PC-9 (cell line): ENCODE data around the gene AMN1. TPM values are rescaled to one million over a fixed set of nuclear protein-coding genes. Genes with fewer than 3 reads are reported as not detected.

ENCODE experiments used
- BruUV-seq: library from RNA; stranded (reverse); fragments of 400-500 nt; replicated peaks from 2 replicates; lab custom pipeline; 2021; lab: Mats Ljungman, UMichigan
- CTCF ChIA-PET: fragments of 300-600 bp; sonication (Branson Sonifier 250); formaldehyde crosslinking; loops from one replicate; lab custom pipeline; 2022; ENCODE audit warnings: antibody characterized with exemption; lab: Charles Lee
- POLR2A ChIA-PET: fragments of 300-600 bp; sonication (Branson Sonifier 250); formaldehyde crosslinking; loops from one replicate; lab custom pipeline; 2022; ENCODE audit warnings: antibody characterized with exemption; ENCODE audit not compliant: unreplicated experiment; lab: Charles Lee
- DNase-seq, 2 experiments: peaks; one replicate each; pipeline versions ENCODE4 v3.0.0 to v3.0.0-alpha.2; 2015 to 2022; ENCODE audit warnings: mixed read lengths in 1 of 2
- H2AFZ ChIP-seq: fragments of 200-600 bp; sonication (generic); 2 replicates; pipeline ENCODE4 v1.8.1; 2017; ENCODE audit warnings: antibody characterized with exemption
- H3F3A ChIP-seq: fragments of 200-600 bp; sonication (generic); 2 replicates; pipeline ENCODE4 v1.8.1; 2017; ENCODE audit warnings: antibody characterized with exemption, mild to moderate bottlenecking, low read depth; ENCODE audit not compliant: insufficient read depth
- H3K27ac ChIP-seq: fragments of 200-600 bp; sonication (generic); 2 replicates; pipeline ENCODE4 v1.6.1; 2016; ENCODE audit warnings: mixed run types
- H3K27me3 ChIP-seq: fragments of 200-600 bp; sonication (generic); 2 replicates; pipeline ENCODE4 v1.6.1; 2016; ENCODE audit warnings: low read depth, mixed run types; ENCODE audit not compliant: insufficient read depth
- H3K36me3 ChIP-seq: fragments of 200-600 bp; sonication (generic); 2 replicates; pipeline ENCODE4 v1.6.1; 2016; ENCODE audit warnings: low read depth, mixed run types
- H3K4me1 ChIP-seq: fragments of 200-600 bp; sonication (generic); replicated peaks from 2 replicates; pipeline ENCODE4 v1.6.1; 2016; ENCODE audit warnings: mixed run types; ENCODE audit not compliant: insufficient read depth
- H3K4me2 ChIP-seq: fragments of 200-600 bp; sonication (generic); 2 replicates; pipeline ENCODE4 v1.6.1; 2017; ENCODE audit warnings: mixed run types
- H3K4me3 ChIP-seq: fragments of 200-600 bp; sonication (generic); 2 replicates; pipeline ENCODE4 v1.6.1; 2016; ENCODE audit warnings: mixed run types
- H3K79me2 ChIP-seq: fragments of 200-600 bp; sonication (generic); 2 replicates; pipeline ENCODE4 v1.6.1; 2017; ENCODE audit warnings: low read depth, mixed run types
- H3K9me2 ChIP-seq: fragments of 200-600 bp; sonication (generic); 2 replicates; pipeline ENCODE4 v1.8.1; 2017; ENCODE audit warnings: mild to moderate bottlenecking; ENCODE audit not compliant: insufficient read depth
- H3K9me3 ChIP-seq: fragments of 200-600 bp; sonication (generic); 2 replicates; pipeline ENCODE4 v1.8.1; 2016; ENCODE audit warnings: low read depth; ENCODE audit not compliant: insufficient read depth
- H4K20me1 ChIP-seq: fragments of 200-600 bp; sonication (generic); 2 replicates; pipeline ENCODE4 v1.8.1; 2017; ENCODE audit not compliant: insufficient read depth
- CTCF ChIP-seq: fragments of 200-600 bp; sonication (generic); conservative IDR thresholded peaks from 2 replicates; pipeline ENCODE4 v1.6.1; 2017; ENCODE audit warnings: mixed run types, antibody characterized with exemption, mild to moderate bottlenecking, moderate library complexity
- EZH2 ChIP-seq: fragments of 200-600 bp; sonication (generic); IDR thresholded peaks from 2 replicates; pipeline ENCODE4 v1.8.0; 2017; ENCODE audit warnings: antibody characterized with exemption, low read depth
- intact Hi-C: fragments of 100-400 bp; cut with micrococcal nuclease; formaldehyde crosslinking; loops from one replicate; pipeline ENCODE4 v1.10.0; 2022; ENCODE audit not compliant: unreplicated experiment
- total RNA-seq: library from RNA; stranded (reverse); gene quantifications from 2 replicates; pipeline ENCODE4 v1.2.3, GENCODE V29; 2021

AMN1 gene
- total RNA-seq, 1 experiment from 2014 or later, result 7.4 TPM

- no peak for TF ChIP-seq EZH2
- no peak for TF ChIP-seq CTCF
- intact Hi-C loops, result no loop called here
- POLR2A ChIA-PET, result interaction anchor here (0.5 to 0.7 kb wide), 7 partner anchors 14 to 579 kb away, joined by 3 to 11 read pairs (median 6); partner anchors contain the start of gene AMN1
- Histone ChIP-seq H3K36me3 (no peaks in the 10 kb centered on the region), H3K79me2 (no peaks in the 10 kb centered on the region), H3K4me1 (no peaks in the 10 kb centered on the region), H3K9me3 (no peaks in the 10 kb centered on the region), H4K20me1 (no peaks in the 10 kb centered on the region), H3K4me3 (no peak overlapping the region), H3K27ac (no peak overlapping the region), H3F3A (0 out of 2 replicates have a peak, but pooled peaks cover 6% of the 10 kb centered on the region), H3K4me2 (no peak overlapping the region), H3K9me2 (no peaks in the 10 kb centered on the region), H3K27me3 (no peaks in the 10 kb centered on the region), H2AFZ (no peak overlapping the region)
- TSS peak; percentile 93 for BruUV-seq
- CTCF ChIA-PET, result interaction anchor here (0.7 to 1.1 kb wide), 3 partner anchors 13 to 22 kb away, joined by 3 to 4 read pairs (median 3); no protein-coding TSS in a partner anchor
- DNase-seq, result peak in 1 of 2 experiments; percentile 28
Observed at GRCh38 chr12:31715283-31715825, 13.5 kb downstream of the AMN1 start.

DNA sequence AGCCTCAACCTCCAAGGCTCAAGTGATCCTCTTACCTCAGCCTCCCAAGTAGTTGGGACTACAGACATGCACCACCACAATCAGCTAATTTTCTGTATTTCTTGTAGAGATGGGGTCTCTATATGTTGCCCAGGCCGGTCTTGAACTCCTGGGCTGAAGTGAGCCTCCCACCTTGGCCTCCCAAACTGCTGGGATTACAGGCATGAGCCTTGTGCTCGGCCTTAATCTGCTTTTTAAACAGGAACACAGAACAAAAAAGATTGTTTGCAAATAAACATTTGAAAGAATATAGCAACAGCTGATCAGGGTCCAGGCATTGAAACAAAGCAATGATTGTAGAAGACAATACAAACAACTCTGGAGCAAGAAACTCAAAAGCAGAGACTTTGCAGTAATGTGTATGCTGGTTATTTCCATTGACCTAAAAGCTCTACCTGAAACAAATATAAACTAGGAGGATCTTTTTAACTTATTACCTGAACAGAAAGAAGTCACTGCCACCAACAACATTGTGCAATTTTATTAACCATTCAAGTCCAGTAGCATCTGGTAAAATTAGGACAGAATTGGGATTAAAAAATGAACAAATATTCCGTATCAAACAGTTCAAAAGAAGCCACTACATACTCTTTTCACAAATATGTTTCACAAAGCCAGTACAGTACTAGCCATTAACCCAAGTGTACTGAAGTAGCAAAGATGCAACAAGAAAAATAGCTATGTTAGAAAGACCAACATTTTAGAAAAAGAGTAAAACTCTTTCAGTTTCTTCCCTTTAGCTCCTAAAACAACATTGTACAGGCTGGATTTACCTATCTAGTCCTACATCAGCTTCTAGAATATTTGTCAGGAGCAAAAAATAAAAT is 14.2 kb downstream of the AMN1 start:
- no peaks in the 10 kb centered on the region for H3K4me1 ChIP-seq
- H3K79me2 ChIP-seq, result no peaks in the 10 kb centered on the region
- no peak overlapping the region for H3K4me3 ChIP-seq
- no peaks in the 10 kb centered on the region for H3K27me3 ChIP-seq
- intact Hi-C loops, result no loop called here
- TF ChIP-seq EZH2 (no peak), CTCF (no peak)
- 0 out of 2 replicates have a peak, but pooled peaks cover 6% of the 10 kb centered on the region for H3F3A ChIP-seq
- no peak overlapping the region for H2AFZ ChIP-seq
- H3K9me2 ChIP-seq, result no peaks in the 10 kb centered on the region
- ChIA-PET POLR2A (interaction anchor here (0.5 to 0.7 kb wide), 7 partner anchors 17 to 580 kb away, joined by 3 to 8 read pairs (median 4); partner anchors contain the start of gene ETFBKMT), CTCF (interaction anchor here (0.6 to 1.1 kb wide), 3 partner anchors 18 to 127 kb away, joined by 3 read pairs; no protein-coding TSS in a partner anchor)
- H3K36me3 ChIP-seq, result no peaks in the 10 kb centered on the region
- no peak for DNase-seq
- H3K27ac ChIP-seq, result no peak overlapping the region
- H3K4me2 ChIP-seq, result no peak overlapping the region
- no peaks in the 10 kb centered on the region for H3K9me3 ChIP-seq
- no TSS peak for BruUV-seq
- H4K20me1 ChIP-seq, result no peaks in the 10 kb centered on the region

DNA sequence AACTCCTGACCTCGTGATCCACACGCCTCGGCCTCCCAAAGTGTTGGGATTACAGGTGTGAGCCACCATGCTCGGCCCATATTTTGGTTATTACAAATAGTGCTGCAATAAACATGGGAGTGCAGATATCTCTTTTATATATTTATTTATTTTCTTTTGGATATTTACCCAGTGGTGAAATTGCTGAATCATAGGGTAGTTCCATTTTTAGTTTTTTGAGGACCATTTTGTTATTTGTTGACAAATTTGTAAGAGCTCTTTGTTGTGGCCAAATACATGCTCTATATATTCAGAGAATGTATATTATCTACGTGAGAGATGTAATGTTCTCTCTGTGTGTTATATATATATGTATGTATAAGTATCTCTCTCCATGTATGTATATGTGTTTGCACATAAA is 15.9 kb downstream of the AMN1 start:
- H3K4me3 ChIP-seq, result no peak overlapping the region
- H3K4me2 ChIP-seq, result no peak overlapping the region
- 0 out of 2 replicates have a peak, but pooled peaks cover 6% of the 10 kb centered on the region for H3F3A ChIP-seq
- no peaks in the 10 kb centered on the region for H3K27me3 ChIP-seq
- CTCF ChIA-PET, result no interaction called here
- no peaks in the 10 kb centered on the region for H3K79me2 ChIP-seq
- peaks cover 5% of the 10 kb centered on the region; the same call in 1 of the 2 replicates for H3K9me3 ChIP-seq
- DNase-seq, result no peak
- intact Hi-C loops, result no loop called here
- no peaks in the 10 kb centered on the region for H3K36me3 ChIP-seq
- no peaks in the 10 kb centered on the region for H3K4me1 ChIP-seq
- no peak for TF ChIP-seq EZH2
- TF ChIP-seq CTCF, result no peak
- H4K20me1 ChIP-seq, result no peaks in the 10 kb centered on the region
- H2AFZ ChIP-seq, result no peak overlapping the region
- no peak overlapping the region for H3K27ac ChIP-seq
- H3K9me2 ChIP-seq, result no peaks in the 10 kb centered on the region
- no TSS peak for BruUV-seq
- POLR2A ChIA-PET, result no interaction called here
